ENCODE measurements around the gene SYNGAP1.
A peak's percentile ranks its signal among the peaks of the same experiment; 100 is the strongest.
"Not testable (repeated sequence)": the region's sequence is repeated elsewhere in the genome, so short reads cannot be mapped to it uniquely, and the experiment has no call there.

SYNGAP1 gene

DNA sequence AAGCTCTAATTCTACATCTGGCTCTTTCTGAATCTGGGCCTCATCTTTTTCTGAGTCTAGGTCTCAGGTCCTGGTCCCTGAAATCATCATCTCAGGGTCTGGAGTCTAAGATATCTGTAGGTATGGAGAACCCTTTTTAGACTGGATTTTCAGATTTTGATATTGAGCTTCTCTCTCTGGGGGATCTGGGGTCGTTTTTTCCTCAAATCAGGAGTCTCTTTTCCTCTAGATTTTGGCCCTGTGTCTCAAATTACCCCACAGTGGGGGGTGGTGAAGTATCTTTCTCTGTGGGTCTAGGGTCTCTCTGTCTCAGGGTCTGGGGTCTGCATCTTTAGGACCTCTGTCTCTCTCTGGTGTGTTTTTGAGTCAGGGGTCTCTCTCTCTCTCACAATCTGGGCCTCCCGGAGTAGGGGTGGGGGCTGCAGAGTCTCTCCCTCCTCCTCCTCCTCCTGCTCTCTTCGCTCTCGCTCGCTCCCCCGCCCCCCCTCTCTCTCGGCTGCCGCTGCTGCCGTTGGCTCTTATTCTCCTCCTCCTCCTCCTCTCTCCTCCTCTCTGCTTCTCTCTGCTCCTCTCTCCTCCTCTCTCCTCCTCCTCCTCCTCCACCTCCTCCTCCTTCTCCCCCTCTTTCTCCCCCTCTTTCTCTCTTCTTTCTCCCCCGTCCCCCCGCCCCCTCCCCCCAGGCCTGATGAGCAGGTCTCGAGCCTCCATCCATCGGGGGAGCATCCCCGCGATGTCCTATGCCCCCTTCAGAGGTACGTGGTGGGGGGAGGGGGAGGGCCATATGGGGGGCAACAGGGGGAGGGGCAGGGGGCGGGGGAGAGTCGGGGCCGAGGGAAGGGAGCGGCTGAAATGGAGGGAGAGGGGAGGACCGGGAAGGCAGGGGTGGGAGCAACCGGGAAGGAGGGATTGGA lies at the start of gene SYNGAP1:
SYNGAP1 (plus strand) TSS at position 486 of the 911 bp plus-strand sequence; CDS start at position 686, 200 bp downstream.
- H3K36me3 ChIP-seq (ENCODE audit: insufficient read depth, low read length), result peaks cover 26% of the 10 kb centered on the region
- no peaks in the 10 kb centered on the region for H3K27me3 ChIP-seq (ENCODE audit: insufficient read depth, low read length, poor library complexity)
- H3K4me2 ChIP-seq (ENCODE audit: insufficient read depth, low read length), result peak within 1 kb of the TSS; percentile 87
- H3K79me2 ChIP-seq (ENCODE audit: insufficient read depth, low read length), result peaks cover 58% of the 10 kb centered on the region
- DNase-seq, result peak; percentile 87
- TF ChIP-seq EZH2 (IDR thresholded peaks at IDR 0.05; ENCODE audit: borderline replicate concordance, low read depth, low read length, severe bottlenecking), result no peak
- TF ChIP-seq, protein P1, sequence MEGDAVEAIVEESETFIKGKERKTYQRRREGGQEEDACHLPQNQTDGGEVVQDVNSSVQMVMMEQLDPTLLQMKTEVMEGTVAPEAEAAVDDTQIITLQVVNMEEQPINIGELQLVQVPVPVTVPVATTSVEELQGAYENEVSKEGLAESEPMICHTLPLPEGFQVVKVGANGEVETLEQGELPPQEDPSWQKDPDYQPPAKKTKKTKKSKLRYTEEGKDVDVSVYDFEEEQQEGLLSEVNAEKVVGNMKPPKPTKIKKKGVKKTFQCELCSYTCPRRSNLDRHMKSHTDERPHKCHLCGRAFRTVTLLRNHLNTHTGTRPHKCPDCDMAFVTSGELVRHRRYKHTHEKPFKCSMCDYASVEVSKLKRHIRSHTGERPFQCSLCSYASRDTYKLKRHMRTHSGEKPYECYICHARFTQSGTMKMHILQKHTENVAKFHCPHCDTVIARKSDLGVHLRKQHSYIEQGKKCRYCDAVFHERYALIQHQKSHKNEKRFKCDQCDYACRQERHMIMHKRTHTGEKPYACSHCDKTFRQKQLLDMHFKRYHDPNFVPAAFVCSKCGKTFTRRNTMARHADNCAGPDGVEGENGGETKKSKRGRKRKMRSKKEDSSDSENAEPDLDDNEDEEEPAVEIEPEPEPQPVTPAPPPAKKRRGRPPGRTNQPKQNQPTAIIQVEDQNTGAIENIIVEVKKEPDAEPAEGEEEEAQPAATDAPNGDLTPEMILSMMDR (IDR thresholded peaks at IDR 0.05; ENCODE audit: borderline replicate concordance, extremely low read depth, low read length, poor library complexity, severe bottlenecking), result no peak
- H4K20me1 ChIP-seq (ENCODE audit: insufficient read depth, low read length), result peaks cover 20% of the 10 kb centered on the region; the same call in 1 of the 2 replicates
- no peaks in the 10 kb centered on the region for H3K9me3 ChIP-seq (ENCODE audit: insufficient read depth, low read length, severe bottlenecking)
- peaks cover 82% of the 10 kb centered on the region for H3K4me1 ChIP-seq (ENCODE audit: insufficient read depth, low read length)
- ATAC-seq (ENCODE audit: insufficient read depth, low read depth), result peak; percentile 40
- peak within 1 kb of the TSS; percentile 27 to 84; a peak in 3 of 4 replicates for H3K4me3 ChIP-seq (ENCODE audit: low read depth in 1 of 2, low read length in 2 of 2)
- H2AFZ ChIP-seq (ENCODE audit: low read depth, low read length), result peak within 1 kb of the TSS; percentile 85
- peak within 1 kb of the TSS; percentile 86 for H3K9ac ChIP-seq (ENCODE audit: low read depth, low read length)
- H3K27ac ChIP-seq (ENCODE audit: low read length), result peak within 1 kb of the TSS; percentile 99

DNA sequence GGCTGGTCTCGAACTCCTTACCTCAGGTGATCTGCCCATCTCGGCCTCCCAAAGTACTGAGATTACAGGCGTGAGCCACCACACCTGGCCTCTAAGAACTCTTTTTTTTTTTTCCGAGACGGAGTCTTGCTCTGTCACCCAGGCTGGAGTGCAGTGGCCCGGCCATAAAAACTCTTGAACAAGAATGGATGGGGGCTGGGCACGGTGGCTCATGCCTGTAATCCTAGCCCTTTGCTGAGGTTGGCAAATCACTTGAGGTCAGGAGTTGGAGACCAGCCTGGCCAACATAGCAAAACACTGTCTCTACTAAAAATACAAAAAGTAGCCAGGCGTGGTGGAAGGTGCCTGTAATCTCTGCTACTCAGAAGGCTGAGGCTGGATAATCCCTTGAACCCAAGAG lies 48.0 kb upstream of the SYNGAP1 start:
- not testable (repeated sequence) for H3K9ac ChIP-seq (ENCODE audit: low read depth, low read length); H2AFZ ChIP-seq (ENCODE audit: low read depth, low read length); ATAC-seq (ENCODE audit: insufficient read depth, low read depth)

DNA sequence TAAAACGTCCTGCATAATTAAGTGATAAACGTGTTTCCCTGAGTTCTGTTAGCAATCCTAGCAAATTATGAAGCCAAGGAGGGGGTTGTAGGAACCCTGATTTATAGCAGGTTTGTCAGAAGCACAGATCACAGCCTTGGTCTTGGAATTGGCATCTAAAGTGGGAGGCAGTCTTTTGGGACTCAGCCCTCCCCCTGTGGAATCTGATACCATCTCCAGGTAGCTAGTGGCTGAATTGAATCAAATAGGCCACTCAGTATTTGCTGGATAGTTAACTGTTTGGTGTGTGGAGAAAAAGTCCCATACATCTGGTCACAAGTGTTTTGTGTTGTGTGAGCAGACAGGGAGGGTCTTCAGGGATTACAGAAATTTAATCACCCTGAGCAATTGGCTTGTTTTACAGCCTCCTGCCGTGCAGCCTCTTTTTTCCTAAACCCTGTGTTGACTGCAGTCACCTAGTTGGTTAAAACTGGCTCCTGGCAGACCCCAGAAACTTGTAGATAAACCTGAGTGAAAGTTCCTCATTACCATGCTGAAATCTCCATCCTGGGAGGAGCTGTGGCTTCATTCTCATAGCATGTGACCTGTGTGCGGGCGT lies 47.2 kb upstream of the SYNGAP1 start:
- Histone ChIP-seq H3K36me3 (ENCODE audit: insufficient read depth, low read length) (no peaks in the 10 kb centered on the region), H3K9ac (ENCODE audit: low read depth, low read length) (no peak overlapping the region), H3K4me3 (ENCODE audit: low read depth in 1 of 2, low read length in 2 of 2) (no peak overlapping the region), H3K9me3 (ENCODE audit: insufficient read depth, low read length, severe bottlenecking) (no peaks in the 10 kb centered on the region), H3K4me2 (ENCODE audit: insufficient read depth, low read length) (no peak overlapping the region), H3K4me1 (ENCODE audit: insufficient read depth, low read length) (no peaks in the 10 kb centered on the region), H2AFZ (ENCODE audit: low read depth, low read length) (no peak overlapping the region), H3K27me3 (ENCODE audit: insufficient read depth, low read length, poor library complexity) (peaks cover 2% of the 10 kb centered on the region), H3K27ac (ENCODE audit: low read length) (no peak overlapping the region), H3K79me2 (ENCODE audit: insufficient read depth, low read length) (no peaks in the 10 kb centered on the region), H4K20me1 (ENCODE audit: insufficient read depth, low read length) (no peaks in the 10 kb centered on the region)
- no peak for ATAC-seq (ENCODE audit: insufficient read depth, low read depth)
- DNase-seq, result no peak
- TF ChIP-seq, protein P1 (IDR thresholded peaks at IDR 0.05; ENCODE audit: borderline replicate concordance, extremely low read depth, low read length, poor library complexity, severe bottlenecking), result no peak
- TF ChIP-seq EZH2 (IDR thresholded peaks at IDR 0.05; ENCODE audit: borderline replicate concordance, low read depth, low read length, severe bottlenecking), result no peak

More for the DNA sequence above, 48.0 kb upstream of the SYNGAP1 start:
- H3K36me3 ChIP-seq (ENCODE audit: insufficient read depth, low read length); H3K27ac ChIP-seq (ENCODE audit: low read length); H3K4me1 ChIP-seq (ENCODE audit: insufficient read depth, low read length); H3K9me3 ChIP-seq (ENCODE audit: insufficient read depth, low read length, severe bottlenecking); DNase-seq; H3K79me2 ChIP-seq (ENCODE audit: insufficient read depth, low read length); H3K4me3 ChIP-seq (ENCODE audit: low read depth in 1 of 2, low read length in 2 of 2); H3K4me2 ChIP-seq (ENCODE audit: insufficient read depth, low read length); H3K27me3 ChIP-seq (ENCODE audit: insufficient read depth, low read length, poor library complexity); H4K20me1 ChIP-seq (ENCODE audit: insufficient read depth, low read length): not testable (repeated sequence)

Data from DND-41 (cell line).